22Rv1 (cell line): ENCODE measurements around the gene SRMS.

Experiments
- CTCF ChIP-seq: fragments of 450-650 bp; IDR thresholded peaks from 2 replicates; pipeline ENCODE4 v1.5.1; 2017; ENCODE audit warnings: mild to moderate bottlenecking
- ZFX ChIP-seq: fragments of 450-650 bp; IDR thresholded peaks from 2 replicates; pipeline ENCODE4 v1.6.1; 2017; ENCODE audit warnings: antibody characterized with exemption, borderline replicate concordance

DNA sequence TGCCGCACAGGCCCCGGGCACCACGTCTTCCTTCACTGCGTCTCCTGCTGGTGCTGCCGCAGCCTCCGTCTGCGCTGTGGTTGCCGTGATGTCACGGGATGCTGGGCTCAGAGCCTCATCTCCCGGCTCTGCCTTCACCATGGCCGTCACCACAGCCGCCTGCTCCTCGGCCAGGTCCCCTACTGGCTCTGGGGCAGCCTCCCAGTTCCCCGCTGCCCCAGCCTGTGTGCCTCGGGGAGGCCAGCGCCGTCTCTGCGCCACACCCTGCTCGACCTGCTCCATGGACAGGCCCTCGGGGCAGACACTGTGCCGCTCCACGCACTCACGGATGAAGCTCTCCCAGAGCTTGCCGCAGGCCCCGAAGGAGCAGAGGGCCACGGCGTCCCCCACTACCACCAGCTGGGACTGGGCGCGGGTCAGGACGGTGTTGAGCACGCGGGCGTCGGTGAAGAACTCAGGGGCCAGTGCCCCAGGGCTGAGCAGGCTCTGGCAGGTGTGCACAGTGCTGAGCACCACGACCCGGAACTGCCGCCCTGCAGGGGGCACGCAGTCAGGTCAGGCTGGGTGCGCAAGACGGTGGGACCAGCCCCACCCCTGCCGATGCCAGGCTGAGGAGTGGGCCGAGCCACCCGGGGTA is 18.3 kb upstream of the SRMS start:
- no peak for TF ChIP-seq CTCF
- TF ChIP-seq ZFX, result no peak
